SK-N-SH treated with all-trans-retinoic acid at 6 μM for 48 hours (cell line): Measurements from ENCODE around the gene RSRP1.

Experiments used
- ATAC-seq: fragments of 200-7000 bp; cut with Tn5 transposase; 3 replicates; pipeline ENCODE4 v1.9.1; 2020; ENCODE audit warnings: mild to moderate bottlenecking, moderate library complexity
- ARNTL ChIP-seq: fragments of 450-650 bp; formaldehyde crosslinking; IDR thresholded peaks from 2 replicates; pipeline ENCODE4 v1.5.0; 2020; ENCODE audit warnings: low read depth, mild to moderate bottlenecking, moderate library complexity, borderline replicate concordance
- BACH2 ChIP-seq: fragments of 250-450 bp; sonication (Bioruptor Pico); IDR thresholded peaks from 2 replicates; pipeline ENCODE4 v1.9.0; 2021; ENCODE audit warnings: mild to moderate bottlenecking, borderline replicate concordance
- CSDC2 ChIP-seq: fragments of 250-450 bp; sonication (Bioruptor Pico); IDR thresholded peaks from 2 replicates; pipeline ENCODE4 v1.5.0; 2020; ENCODE audit warnings: mild to moderate bottlenecking, moderate library complexity
- CSRNP3 ChIP-seq: fragments of 250-450 bp; sonication (Bioruptor Pico); IDR thresholded peaks from 2 replicates; pipeline ENCODE4 v1.5.1; 2021; ENCODE audit warnings: mild to moderate bottlenecking, moderate library complexity
- ESRRG ChIP-seq: fragments of 250-450 bp; sonication (Bioruptor Pico); IDR thresholded peaks from 2 replicates; pipeline ENCODE4 v1.6.1; 2021; ENCODE audit warnings: mild to moderate bottlenecking
- GLIS3 ChIP-seq: fragments of 250-450 bp; sonication (Bioruptor Pico); IDR thresholded peaks from 2 replicates; pipeline ENCODE4 v1.5.0; 2020; ENCODE audit warnings: mild to moderate bottlenecking, moderate library complexity
- ISL1 ChIP-seq: fragments of 250-450 bp; sonication (Bioruptor Pico); IDR thresholded peaks from 2 replicates; pipeline ENCODE4 v2.1.2; 2022; ENCODE audit warnings: mild to moderate bottlenecking, moderate library complexity
- OSR1 ChIP-seq: fragments of 250-450 bp; sonication (Bioruptor Pico); IDR thresholded peaks from 2 replicates; pipeline ENCODE4 v1.8.0; 2022; ENCODE audit warnings: moderate library complexity, mild to moderate bottlenecking, inconsistent platforms
- PPARA ChIP-seq: fragments of 250-450 bp; sonication (Bioruptor Pico); IDR thresholded peaks from 2 replicates; pipeline ENCODE4 v1.5.0; 2020; ENCODE audit warnings: mild to moderate bottlenecking, borderline replicate concordance
- RARB ChIP-seq: fragments of 250-450 bp; sonication (Bioruptor Pico); IDR thresholded peaks from 2 replicates; pipeline ENCODE4 v1.8.0; 2021; ENCODE audit warnings: mild to moderate bottlenecking, moderate library complexity
- SNAI2 ChIP-seq: fragments of 250-450 bp; sonication (Bioruptor Pico); IDR thresholded peaks from 2 replicates; pipeline ENCODE4 v1.5.0; 2020; ENCODE audit warnings: mild to moderate bottlenecking, moderate library complexity
- TCF4 ChIP-seq: fragments of 250-450 bp; sonication (Bioruptor Pico); IDR thresholded peaks from 2 replicates; pipeline ENCODE4 v1.8.0; 2021; ENCODE audit warnings: mild to moderate bottlenecking, moderate library complexity, borderline replicate concordance
- TOX ChIP-seq: fragments of 250-450 bp; sonication (Bioruptor Pico); IDR thresholded peaks from 2 replicates; pipeline ENCODE4 v1.8.0; 2021; ENCODE audit warnings: mild to moderate bottlenecking, moderate library complexity, borderline replicate concordance
- TSHZ2 ChIP-seq: fragments of 250-450 bp; sonication (Bioruptor Pico); IDR thresholded peaks from 2 replicates; pipeline ENCODE4 v1.5.0; 2020; ENCODE audit warnings: mild to moderate bottlenecking, moderate library complexity
- ZC3H10 ChIP-seq: fragments of 250-450 bp; sonication (Bioruptor Pico); IDR thresholded peaks from 2 replicates; pipeline ENCODE4 v1.5.1; 2021; ENCODE audit warnings: mild to moderate bottlenecking, moderate library complexity
- ZFP3 ChIP-seq: fragments of 250-450 bp; sonication (Bioruptor Pico); IDR thresholded peaks from 2 replicates; pipeline ENCODE4 v1.5.0; 2020; ENCODE audit warnings: mild to moderate bottlenecking, moderate library complexity
- ZFP30 ChIP-seq: fragments of 450-650 bp; formaldehyde crosslinking; IDR thresholded peaks from 2 replicates; pipeline ENCODE4 v1.5.0; 2022; ENCODE audit warnings: mild to moderate bottlenecking, moderate library complexity
- ZNF565 ChIP-seq: fragments of 450-650 bp; formaldehyde crosslinking; conservative IDR thresholded peaks from 2 replicates; pipeline ENCODE4 v1.5.0; 2020; ENCODE audit warnings: low read depth, mild to moderate bottlenecking, moderate library complexity
- ZNF70 ChIP-seq: fragments of 450-650 bp; formaldehyde crosslinking; IDR thresholded peaks from 2 replicates; pipeline ENCODE4 v1.5.0; 2020; ENCODE audit warnings: mild to moderate bottlenecking, moderate library complexity
- ZNF8 ChIP-seq: fragments of 450-650 bp; formaldehyde crosslinking; IDR thresholded peaks from 2 replicates; pipeline ENCODE4 v1.5.0; 2020; ENCODE audit warnings: mild to moderate bottlenecking, moderate library complexity
- TF ChIP-seq, protein P1 (sequence below): fragments of 250-450 bp; sonication (Bioruptor Pico); IDR thresholded peaks from 2 replicates; pipeline ENCODE4 v1.5.1; 2020; ENCODE audit warnings: low read depth, mild to moderate bottlenecking, moderate library complexity
- TF ChIP-seq, protein P2 (sequence below): fragments of 250-450 bp; sonication (Bioruptor Pico); IDR thresholded peaks from 2 replicates; pipeline ENCODE4 v1.8.0; 2020; ENCODE audit warnings: mild to moderate bottlenecking, moderate library complexity, borderline replicate concordance
- TF ChIP-seq, protein P3 (sequence below): fragments of 250-450 bp; sonication (Bioruptor Pico); IDR thresholded peaks from 2 replicates; pipeline ENCODE4 v1.8.0; 2021; ENCODE audit warnings: low read depth, mild to moderate bottlenecking, moderate library complexity, borderline replicate concordance

RSRP1 gene

GRCh38 chr1:25195835-25196234 lies 51.4 kb downstream of the RSRP1 start:
- ATAC-seq, result no peak
- TF ChIP-seq ZFP30 (CRISPR knock-in tag), result no peak
- TF ChIP-seq TCF4, result no peak
- no peak for TF ChIP-seq ZFP3 (CRISPR knock-in tag)
- no peak for TF ChIP-seq OSR1 (CRISPR knock-in tag)
- no peak for TF ChIP-seq BACH2 (CRISPR knock-in tag)
- no peak for TF ChIP-seq ZNF70
- TF ChIP-seq RARB (CRISPR knock-in tag), result no peak
- TF ChIP-seq, protein P1, sequence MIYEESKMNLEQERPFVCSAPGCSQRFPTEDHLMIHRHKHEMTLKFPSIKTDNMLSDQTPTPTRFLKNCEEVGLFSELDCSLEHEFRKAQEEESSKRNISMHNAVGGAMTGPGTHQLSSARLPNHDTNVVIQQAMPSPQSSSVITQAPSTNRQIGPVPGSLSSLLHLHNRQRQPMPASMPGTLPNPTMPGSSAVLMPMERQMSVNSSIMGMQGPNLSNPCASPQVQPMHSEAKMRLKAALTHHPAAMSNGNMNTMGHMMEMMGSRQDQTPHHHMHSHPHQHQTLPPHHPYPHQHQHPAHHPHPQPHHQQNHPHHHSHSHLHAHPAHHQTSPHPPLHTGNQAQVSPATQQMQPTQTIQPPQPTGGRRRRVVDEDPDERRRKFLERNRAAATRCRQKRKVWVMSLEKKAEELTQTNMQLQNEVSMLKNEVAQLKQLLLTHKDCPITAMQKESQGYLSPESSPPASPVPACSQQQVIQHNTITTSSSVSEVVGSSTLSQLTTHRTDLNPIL, result no peak
- TF ChIP-seq, protein P2, sequence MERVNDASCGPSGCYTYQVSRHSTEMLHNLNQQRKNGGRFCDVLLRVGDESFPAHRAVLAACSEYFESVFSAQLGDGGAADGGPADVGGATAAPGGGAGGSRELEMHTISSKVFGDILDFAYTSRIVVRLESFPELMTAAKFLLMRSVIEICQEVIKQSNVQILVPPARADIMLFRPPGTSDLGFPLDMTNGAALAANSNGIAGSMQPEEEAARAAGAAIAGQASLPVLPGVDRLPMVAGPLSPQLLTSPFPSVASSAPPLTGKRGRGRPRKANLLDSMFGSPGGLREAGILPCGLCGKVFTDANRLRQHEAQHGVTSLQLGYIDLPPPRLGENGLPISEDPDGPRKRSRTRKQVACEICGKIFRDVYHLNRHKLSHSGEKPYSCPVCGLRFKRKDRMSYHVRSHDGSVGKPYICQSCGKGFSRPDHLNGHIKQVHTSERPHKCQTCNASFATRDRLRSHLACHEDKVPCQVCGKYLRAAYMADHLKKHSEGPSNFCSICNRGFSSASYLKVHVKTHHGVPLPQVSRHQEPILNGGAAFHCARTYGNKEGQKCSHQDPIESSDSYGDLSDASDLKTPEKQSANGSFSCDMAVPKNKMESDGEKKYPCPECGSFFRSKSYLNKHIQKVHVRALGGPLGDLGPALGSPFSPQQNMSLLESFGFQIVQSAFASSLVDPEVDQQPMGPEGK (CRISPR knock-in tag), result no peak
- no peak for TF ChIP-seq GLIS3 (CRISPR knock-in tag)
- no peak for TF ChIP-seq SNAI2
- no peak for TF ChIP-seq ZNF565 (CRISPR knock-in tag)

- no peak for ATAC-seq
- TF ChIP-seq, protein P3, sequence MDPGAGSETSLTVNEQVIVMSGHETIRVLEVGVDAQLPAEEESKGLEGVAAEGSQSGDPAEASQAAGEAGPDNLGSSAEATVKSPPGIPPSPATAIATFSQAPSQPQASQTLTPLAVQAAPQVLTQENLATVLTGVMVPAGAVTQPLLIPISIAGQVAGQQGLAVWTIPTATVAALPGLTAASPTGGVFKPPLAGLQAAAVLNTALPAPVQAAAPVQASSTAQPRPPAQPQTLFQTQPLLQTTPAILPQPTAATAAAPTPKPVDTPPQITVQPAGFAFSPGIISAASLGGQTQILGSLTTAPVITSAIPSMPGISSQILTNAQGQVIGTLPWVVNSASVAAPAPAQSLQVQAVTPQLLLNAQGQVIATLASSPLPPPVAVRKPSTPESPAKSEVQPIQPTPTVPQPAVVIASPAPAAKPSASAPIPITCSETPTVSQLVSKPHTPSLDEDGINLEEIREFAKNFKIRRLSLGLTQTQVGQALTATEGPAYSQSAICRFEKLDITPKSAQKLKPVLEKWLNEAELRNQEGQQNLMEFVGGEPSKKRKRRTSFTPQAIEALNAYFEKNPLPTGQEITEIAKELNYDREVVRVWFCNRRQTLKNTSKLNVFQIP, result no peak
- no peak for TF ChIP-seq BACH2 (CRISPR knock-in tag)
- TF ChIP-seq ZNF8, result no peak
- no peak for TF ChIP-seq TOX (CRISPR knock-in tag)
- TF ChIP-seq, protein P2 (CRISPR knock-in tag), result no peak
- TF ChIP-seq ZC3H10 (CRISPR knock-in tag), result no peak
- TF ChIP-seq CSDC2 (CRISPR knock-in tag), result no peak
- no peak for TF ChIP-seq ZNF70
- TF ChIP-seq ARNTL (CRISPR knock-in tag), result no peak
- TF ChIP-seq ESRRG, result no peak
- no peak for TF ChIP-seq RARB (CRISPR knock-in tag)
- no peak for TF ChIP-seq ISL1 (CRISPR knock-in tag)
- TF ChIP-seq PPARA (CRISPR knock-in tag), result no peak
- TF ChIP-seq SNAI2, result no peak
- no peak for TF ChIP-seq CSRNP3
These were observed 52.7 kb downstream of the RSRP1 start for GRCh38 chr1:25194572-25195020.

DNA sequence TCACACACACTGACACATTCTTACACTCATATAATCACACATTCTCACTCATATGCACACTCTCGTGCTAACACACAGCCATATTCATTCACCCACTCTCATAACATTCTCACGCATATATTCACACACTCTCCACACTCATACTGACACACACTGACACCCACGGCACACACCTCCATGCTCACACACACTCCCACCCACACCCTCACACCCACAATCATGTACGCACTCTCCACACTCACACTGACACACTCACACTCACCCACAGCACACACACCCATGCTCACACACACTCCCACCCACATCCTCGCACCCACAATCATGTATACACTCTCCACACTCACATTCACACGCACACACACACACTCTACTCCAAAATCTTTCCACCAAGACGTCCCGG lies 53.2 kb downstream of the RSRP1 start:
- ATAC-seq, result no peak
- TF ChIP-seq SNAI2, result no peak
- TF ChIP-seq TSHZ2, result no peak
- no peak for TF ChIP-seq CSRNP3
- no peak for TF ChIP-seq ZFP30 (CRISPR knock-in tag)
- TF ChIP-seq, protein P3, result no peak
- TF ChIP-seq, protein P1, result no peak
- TF ChIP-seq ZNF565 (CRISPR knock-in tag), result no peak
- no peak for TF ChIP-seq TOX (CRISPR knock-in tag)
- no peak for TF ChIP-seq TCF4
- no peak for TF ChIP-seq ZNF8
